A549 (cell line): ENCODE data around the gene DCUN1D4. TPM values are rescaled to one million over a fixed set of nuclear protein-coding genes. Genes with fewer than 3 reads are reported as not detected.
"Not testable (repeated sequence)": the region's sequence is repeated elsewhere in the genome, so short reads cannot be mapped to it uniquely, and the experiment has no call there.

Experiments used
- ATAC-seq, 2 experiments: fragments of 200-7000 bp in 1 of 2; fragments of >200 bp in 1 of 2; cut with Nextera tagmentation in 1 of 2; cut with Tn5 transposase in 1 of 2; 3 replicates each; pipeline versions ENCODE4 v1.8.0 to v1.9.1; 2018 to 2020; ENCODE audit warnings: mild to moderate bottlenecking in 1 of 2, moderate library complexity in 1 of 2
- CTCF ChIA-PET: fragments of 300-600 bp; sonication (Branson Sonifier 250); formaldehyde crosslinking; extraction: SDS; loops from one replicate; lab custom pipeline; 2021; ENCODE audit warnings: antibody characterized with exemption, inconsistent platforms; lab: Yijun Ruan, JAX
- POLR2A ChIA-PET: fragments of 350-600 bp; formaldehyde crosslinking; extraction: SDS; loops from one replicate; lab custom pipeline; 2021; ENCODE audit warnings: antibody characterized with exemption, inconsistent platforms; lab: Yijun Ruan, JAX
- DNase-seq, 2 experiments: peaks; one replicate each; pipeline versions ENCODE4 v3.0.0 to v3.0.0-alpha.2; 2011 to 2016; ENCODE audit warnings: low read depth in 1 of 2, low spot score in 1 of 2
- FAIRE-seq: peaks from 2 replicates; lab custom pipeline; 2011; peaks lifted over from hg19 to GRCh38; lab: Jason Lieb, UNC
- H3K27ac ChIP-seq, 2 experiments: fragments of >200 bp; sonication (Bioruptor Twin); formaldehyde crosslinking; 3 replicates each; pipeline ENCODE4 v1.5.1; 2016 to 2017
- H3K4me1 ChIP-seq: fragments of >200 bp; sonication (Bioruptor Twin); formaldehyde crosslinking; 3 replicates; pipeline ENCODE4 v1.6.1; 2016
- H3K4me2 ChIP-seq: fragments of >200 bp; sonication (Bioruptor Twin); formaldehyde crosslinking; 3 replicates; pipeline ENCODE4 v1.6.1; 2016
- H3K4me3 ChIP-seq: fragments of >200 bp; sonication (Bioruptor Twin); formaldehyde crosslinking; 3 replicates; pipeline ENCODE4 v1.5.1; 2016
- H3K9me3 ChIP-seq: fragments of >200 bp; sonication (Bioruptor Twin); formaldehyde crosslinking; 3 replicates; pipeline ENCODE4 v1.6.1; 2016
- CBX2 ChIP-seq: fragments of 200-600 bp; sonication (generic); IDR thresholded peaks from 2 replicates; pipeline ENCODE4 v1.6.1; 2016; ENCODE audit warnings: low read depth, mild to moderate bottlenecking, borderline replicate concordance
- CHD4 ChIP-seq: fragments of 200-600 bp; sonication (generic); IDR thresholded peaks from 2 replicates; pipeline ENCODE4 v1.6.1; 2016; ENCODE audit warnings: antibody characterized with exemption, mild to moderate bottlenecking, borderline replicate concordance
- EHF ChIP-seq: fragments of 250-450 bp; sonication (Bioruptor Pico); IDR thresholded peaks from 2 replicates; pipeline ENCODE4 v1.5.0; 2020; ENCODE audit warnings: mild to moderate bottlenecking
- EHMT2 ChIP-seq: fragments of 200-600 bp; sonication (generic); IDR thresholded peaks from 2 replicates; pipeline ENCODE4 v1.6.1; 2016; ENCODE audit warnings: antibody characterized with exemption, low read depth, mild to moderate bottlenecking, moderate library complexity
- HDAC2 ChIP-seq: fragments of 200-600 bp; sonication (generic); IDR thresholded peaks from 2 replicates; pipeline ENCODE4 v1.6.1; 2016
- HOXB13 ChIP-seq: fragments of 250-450 bp; sonication (Bioruptor Pico); IDR thresholded peaks from 2 replicates; pipeline ENCODE4 v1.5.0; 2020; ENCODE audit warnings: low read depth, mild to moderate bottlenecking, moderate library complexity
- KDM5A ChIP-seq: fragments of 200-600 bp; sonication (generic); IDR thresholded peaks from 2 replicates; pipeline ENCODE4 v1.6.1; 2016; ENCODE audit warnings: antibody characterized with exemption, mild to moderate bottlenecking
- NFE2L2 ChIP-seq: fragments of 150-350 bp; conservative IDR thresholded peaks from 2 replicates; pipeline ENCODE4 v1.6.1; 2014; ENCODE audit warnings: low read length
- NPAS2 ChIP-seq: fragments of 250-450 bp; sonication (Bioruptor Pico); IDR thresholded peaks from 2 replicates; pipeline ENCODE4 v1.8.0; 2022; ENCODE audit warnings: mild to moderate bottlenecking, moderate library complexity, borderline replicate concordance
- RARB ChIP-seq: fragments of 250-450 bp; sonication (Bioruptor Pico); IDR thresholded peaks from 2 replicates; pipeline ENCODE4 v1.8.0; 2021; ENCODE audit warnings: mild to moderate bottlenecking, moderate library complexity
- RCOR1 ChIP-seq: fragments of 150-350 bp; IDR thresholded peaks from 2 replicates; pipeline ENCODE4 v1.6.1; 2014; ENCODE audit warnings: antibody characterized with exemption, low read length, low read depth
- RNF2 ChIP-seq: fragments of 200-600 bp; sonication (generic); IDR thresholded peaks from 2 replicates; pipeline ENCODE4 v1.6.1; 2016; ENCODE audit warnings: low read depth, mild to moderate bottlenecking, antibody characterized with exemption, moderate library complexity, borderline replicate concordance
- TP53 ChIP-seq: fragments of 250-450 bp; sonication (Bioruptor Pico); IDR thresholded peaks from 2 replicates; pipeline ENCODE4 v1.5.0; 2021; ENCODE audit warnings: mild to moderate bottlenecking, moderate library complexity
- WGBS: methylation state at CpG from one replicate; pipeline ENCODE4 v1.1.6; 2017; ENCODE audit errors: missing lambda C conversion rate; 5-methylcytosine and 5-hydroxymethylcytosine counted together
- polyA plus RNA-seq, 4 experiments: library from polyadenylated mRNA; depleted of rRNA in 3 of 4; stranded (reverse); fragments of >200 nt; fragmentation: RNase III in 1 of 4; extraction: RNeasy Plus Mini Kit Qiagen cat#74134 plus additional on column Dnase treatment in 1 of 4; gene quantifications; 2 replicates in 3 of 4; 3 replicates in 1 of 4; pipeline ENCODE4 v1.2.3, GENCODE V29; 2011 to 2017
- TF ChIP-seq, protein P1 (sequence below): IDR thresholded peaks from 2 replicates; pipeline ENCODE4 v1.6.1; 2012
- TF ChIP-seq, protein P2 (sequence below): fragments of >200 bp; sonication (Bioruptor Twin); formaldehyde crosslinking; IDR thresholded peaks from 2 replicates; pipeline ENCODE4 v1.6.1; 2016
- TF ChIP-seq, protein P3 (sequence below): IDR thresholded peaks from 2 replicates; pipeline ENCODE4 v1.6.1; 2012; ENCODE audit warnings: low read depth, borderline replicate concordance
- TF ChIP-seq, protein P4 (sequence below): fragments of 250-450 bp; sonication (Bioruptor Pico); IDR thresholded peaks from 2 replicates; pipeline ENCODE4 v1.5.0; 2020; ENCODE audit warnings: low read depth, mild to moderate bottlenecking, moderate library complexity
- TF ChIP-seq, protein P5 (sequence below): fragments of 200-600 bp; sonication (generic); IDR thresholded peaks from 2 replicates; pipeline ENCODE4 v1.6.1; 2016; ENCODE audit warnings: antibody characterized with exemption, mild to moderate bottlenecking, moderate library complexity

The DCUN1D4 gene
- polyA plus RNA-seq, 2 of the 4 experiments (the other 2 are of a cell fraction) = 25.2 to 65.0 TPM

DNA sequence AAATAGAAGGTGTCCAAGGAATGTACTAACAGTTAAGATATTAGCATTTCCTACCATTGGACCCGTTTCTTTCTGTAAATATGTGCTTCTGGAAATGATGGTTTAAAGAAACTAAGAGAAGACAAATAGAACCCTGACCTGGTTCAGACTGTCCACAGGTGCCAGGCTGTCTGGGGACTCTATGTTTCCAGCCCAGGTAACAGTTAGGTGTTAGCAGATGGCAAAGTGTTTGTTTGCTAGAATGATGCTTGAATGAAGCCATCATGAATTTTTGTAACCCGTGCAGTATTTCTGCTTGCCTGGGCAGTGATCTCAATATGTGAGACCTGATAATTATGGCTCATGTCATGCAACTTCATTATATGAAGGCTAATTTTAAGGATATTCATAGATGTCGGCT, 89.7 kb downstream of the DCUN1D4 start:
- FAIRE-seq (no peak), DNase-seq (no peak), ATAC-seq (no peak)
- CTCF ChIA-PET = no interaction called here
- Histone ChIP-seq H3K27ac (no peak overlapping the region), H3K9me3 (no peaks in the 10 kb centered on the region), H3K4me1 (no peaks in the 10 kb centered on the region), H3K4me2 (no peak overlapping the region), H3K4me3 (no peak overlapping the region)
- TF ChIP-seq RNF2 (no peak), NPAS2 (CRISPR knock-in tag) (no peak), CBX2 (no peak), HOXB13 (no peak), RARB (CRISPR knock-in tag) (no peak), EHMT2 (no peak), RCOR1 (no peak), CHD4 (no peak), HDAC2 (no peak), EHF (no peak), TP53 (CRISPR knock-in tag) (no peak), NFE2L2 (no peak)
- TF ChIP-seq, protein P1, sequence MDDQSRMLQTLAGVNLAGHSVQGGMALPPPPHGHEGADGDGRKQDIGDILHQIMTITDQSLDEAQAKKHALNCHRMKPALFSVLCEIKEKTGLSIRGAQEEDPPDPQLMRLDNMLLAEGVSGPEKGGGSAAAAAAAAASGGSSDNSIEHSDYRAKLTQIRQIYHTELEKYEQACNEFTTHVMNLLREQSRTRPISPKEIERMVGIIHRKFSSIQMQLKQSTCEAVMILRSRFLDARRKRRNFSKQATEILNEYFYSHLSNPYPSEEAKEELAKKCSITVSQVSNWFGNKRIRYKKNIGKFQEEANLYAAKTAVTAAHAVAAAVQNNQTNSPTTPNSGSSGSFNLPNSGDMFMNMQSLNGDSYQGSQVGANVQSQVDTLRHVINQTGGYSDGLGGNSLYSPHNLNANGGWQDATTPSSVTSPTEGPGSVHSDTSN = no peak
- TF ChIP-seq, protein P2, sequence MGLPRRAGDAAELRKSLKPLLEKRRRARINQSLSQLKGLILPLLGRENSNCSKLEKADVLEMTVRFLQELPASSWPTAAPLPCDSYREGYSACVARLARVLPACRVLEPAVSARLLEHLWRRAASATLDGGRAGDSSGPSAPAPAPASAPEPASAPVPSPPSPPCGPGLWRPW = no peak
- TF ChIP-seq, protein P3, sequence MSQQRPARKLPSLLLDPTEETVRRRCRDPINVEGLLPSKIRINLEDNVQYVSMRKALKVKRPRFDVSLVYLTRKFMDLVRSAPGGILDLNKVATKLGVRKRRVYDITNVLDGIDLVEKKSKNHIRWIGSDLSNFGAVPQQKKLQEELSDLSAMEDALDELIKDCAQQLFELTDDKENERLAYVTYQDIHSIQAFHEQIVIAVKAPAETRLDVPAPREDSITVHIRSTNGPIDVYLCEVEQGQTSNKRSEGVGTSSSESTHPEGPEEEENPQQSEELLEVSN = no peak
- TF ChIP-seq, protein P4, sequence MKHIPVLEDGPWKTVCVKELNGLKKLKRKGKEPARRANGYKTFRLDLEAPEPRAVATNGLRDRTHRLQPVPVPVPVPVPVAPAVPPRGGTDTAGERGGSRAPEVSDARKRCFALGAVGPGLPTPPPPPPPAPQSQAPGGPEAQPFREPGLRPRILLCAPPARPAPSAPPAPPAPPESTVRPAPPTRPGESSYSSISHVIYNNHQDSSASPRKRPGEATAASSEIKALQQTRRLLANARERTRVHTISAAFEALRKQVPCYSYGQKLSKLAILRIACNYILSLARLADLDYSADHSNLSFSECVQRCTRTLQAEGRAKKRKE = no peak
- POLR2A ChIA-PET = no interaction called here
- WGBS = 9% methylated on average over 3 of the region's 3 CpGs

DNA sequence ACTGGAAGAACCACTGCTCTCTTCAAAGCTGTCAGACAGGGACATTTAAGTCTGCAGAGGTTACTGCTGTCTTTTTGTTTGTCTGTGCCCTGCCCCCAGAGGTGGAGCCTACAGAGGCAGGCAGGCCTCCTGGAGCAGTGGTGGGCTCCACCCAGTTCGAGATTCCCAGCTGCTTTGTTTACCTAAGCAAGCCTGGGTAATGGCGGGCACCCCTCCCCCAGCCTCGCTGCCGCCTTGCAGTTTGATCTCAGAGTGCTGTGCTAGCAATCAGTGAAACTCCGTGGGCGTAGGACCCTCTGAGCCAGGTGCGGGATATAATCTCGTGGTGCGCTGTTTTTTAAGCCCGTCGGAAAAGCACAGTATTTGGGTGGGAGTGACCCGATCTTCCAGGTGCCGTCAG, 97.5 kb downstream of the DCUN1D4 start:
- H3K27ac ChIP-seq, ATAC-seq, CTCF ChIA-PET, POLR2A ChIA-PET, H3K4me3 ChIP-seq, H3K4me1 ChIP-seq, H3K9me3 ChIP-seq, H3K4me2 ChIP-seq, FAIRE-seq, DNase-seq: not testable (repeated sequence)
- 65% methylated on average over 4 of the region's 13 CpGs for WGBS

DNA sequence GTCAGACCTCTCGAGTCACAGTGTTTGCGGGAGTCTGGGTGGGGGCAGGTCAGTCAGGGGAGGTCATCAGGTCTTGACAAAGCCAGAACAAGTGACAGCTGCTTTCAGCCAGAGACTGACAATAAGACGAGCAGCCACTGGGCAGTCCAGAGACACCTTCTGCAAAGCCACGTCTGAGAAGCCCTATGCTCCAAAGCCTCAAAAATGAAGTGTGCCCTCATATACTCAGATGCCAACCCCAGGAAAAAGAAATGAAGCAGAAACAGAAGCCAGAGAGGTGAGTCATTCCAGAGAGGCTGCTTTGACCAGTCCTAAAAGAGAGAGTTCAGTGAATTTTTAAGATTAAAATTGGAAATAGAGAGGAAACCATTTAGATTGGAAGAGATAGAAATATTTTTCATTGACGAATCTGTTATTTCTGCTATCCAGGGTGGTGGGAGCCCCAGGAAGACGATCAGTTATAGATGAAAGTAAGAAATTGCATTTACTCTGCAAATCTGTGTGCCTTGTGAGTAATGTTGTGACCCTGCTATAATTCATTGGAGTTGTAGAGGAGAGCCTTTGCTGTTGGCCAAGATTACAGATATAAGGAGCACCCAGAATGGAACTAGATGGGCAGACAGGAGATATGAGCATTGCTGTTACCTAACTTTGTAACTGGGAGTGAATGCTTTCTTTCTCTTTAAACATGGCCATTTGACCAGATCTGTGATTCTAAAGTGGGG, 99.3 kb downstream of the DCUN1D4 start:
- CTCF ChIA-PET = no interaction called here
- WGBS = 57% methylated on average over 6 of the region's 6 CpGs
- Histone ChIP-seq H3K4me1 (peaks cover 6% of the 10 kb centered on the region; the same call in 1 of the 3 replicates), H3K4me3 (no peak overlapping the region), H3K27ac (no peak overlapping the region), H3K4me2 (no peak overlapping the region), H3K9me3 (no peaks in the 10 kb centered on the region)
- DNase-seq (no peak), FAIRE-seq (no peak), ATAC-seq (no peak)
- POLR2A ChIA-PET = no interaction called here
- TF ChIP-seq RCOR1 (no peak), KDM5A (no peak)
- TF ChIP-seq, protein P5, sequence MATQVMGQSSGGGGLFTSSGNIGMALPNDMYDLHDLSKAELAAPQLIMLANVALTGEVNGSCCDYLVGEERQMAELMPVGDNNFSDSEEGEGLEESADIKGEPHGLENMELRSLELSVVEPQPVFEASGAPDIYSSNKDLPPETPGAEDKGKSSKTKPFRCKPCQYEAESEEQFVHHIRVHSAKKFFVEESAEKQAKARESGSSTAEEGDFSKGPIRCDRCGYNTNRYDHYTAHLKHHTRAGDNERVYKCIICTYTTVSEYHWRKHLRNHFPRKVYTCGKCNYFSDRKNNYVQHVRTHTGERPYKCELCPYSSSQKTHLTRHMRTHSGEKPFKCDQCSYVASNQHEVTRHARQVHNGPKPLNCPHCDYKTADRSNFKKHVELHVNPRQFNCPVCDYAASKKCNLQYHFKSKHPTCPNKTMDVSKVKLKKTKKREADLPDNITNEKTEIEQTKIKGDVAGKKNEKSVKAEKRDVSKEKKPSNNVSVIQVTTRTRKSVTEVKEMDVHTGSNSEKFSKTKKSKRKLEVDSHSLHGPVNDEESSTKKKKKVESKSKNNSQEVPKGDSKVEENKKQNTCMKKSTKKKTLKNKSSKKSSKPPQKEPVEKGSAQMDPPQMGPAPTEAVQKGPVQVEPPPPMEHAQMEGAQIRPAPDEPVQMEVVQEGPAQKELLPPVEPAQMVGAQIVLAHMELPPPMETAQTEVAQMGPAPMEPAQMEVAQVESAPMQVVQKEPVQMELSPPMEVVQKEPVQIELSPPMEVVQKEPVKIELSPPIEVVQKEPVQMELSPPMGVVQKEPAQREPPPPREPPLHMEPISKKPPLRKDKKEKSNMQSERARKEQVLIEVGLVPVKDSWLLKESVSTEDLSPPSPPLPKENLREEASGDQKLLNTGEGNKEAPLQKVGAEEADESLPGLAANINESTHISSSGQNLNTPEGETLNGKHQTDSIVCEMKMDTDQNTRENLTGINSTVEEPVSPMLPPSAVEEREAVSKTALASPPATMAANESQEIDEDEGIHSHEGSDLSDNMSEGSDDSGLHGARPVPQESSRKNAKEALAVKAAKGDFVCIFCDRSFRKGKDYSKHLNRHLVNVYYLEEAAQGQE = no peak
